GM10266 (cell line): Measurements from ENCODE around the gene DLK1.

Experiments used
- DNase-seq: peaks from one replicate; pipeline ENCODE4 v3.0.0; 2012; ENCODE audit errors: extremely low spot score
- CTCF ChIP-seq: IDR thresholded peaks from 2 replicates; pipeline ENCODE4 v1.5.1; 2012; ENCODE audit warnings: mild to moderate bottlenecking, low read depth; ENCODE audit not compliant: control insufficient read depth, insufficient read depth; ENCODE audit errors: missing control alignments

Gene DLK1

GRCh38 chr14:100767788-100768536, 41.3 kb downstream of the DLK1 start:
- TF ChIP-seq CTCF: no peak
- DNase-seq: no peak

GRCh38 chr14:100769035-100769939, 42.6 kb downstream of the DLK1 start:
- no peak for TF ChIP-seq CTCF
- DNase-seq: no peak

- DNase-seq: no peak
- no peak for TF ChIP-seq CTCF
Measured at GRCh38 chr14:100770046-100770445, 43.4 kb downstream of the DLK1 start.

- no peak for DNase-seq
- no peak for TF ChIP-seq CTCF
Measured at GRCh38 chr14:100770605-100771120, 44.0 kb downstream of the DLK1 start.

- no peak for TF ChIP-seq CTCF
- no peak for DNase-seq
Measured at GRCh38 chr14:100771121-100771800, 44.6 kb downstream of the DLK1 start.

GRCh38 chr14:100772607-100773165, 46.0 kb downstream of the DLK1 start:
- DNase-seq: no peak

More at GRCh38 chr14:100772607-100773165, 46.0 kb downstream of the DLK1 start:
- no peak for TF ChIP-seq CTCF
